OCI-M2 (cell line): Measurements from ENCODE around the gene RIMBP2.

Experiments used
- DNase-seq: peaks from one replicate; lab custom pipeline; 2025; ENCODE audit not compliant: unreplicated experiment; lab: John Stamatoyannopoulos, UW

The RIMBP2 gene

GRCh38 chr12:130573235-130573634 is 142.9 kb downstream of the RIMBP2 start:
- DNase-seq, result no peak

GRCh38 chr12:130572553-130572952 is 143.5 kb downstream of the RIMBP2 start:
- no peak for DNase-seq

GRCh38 chr12:130571734-130572133 is 144.4 kb downstream of the RIMBP2 start:
- no peak for DNase-seq

GRCh38 chr12:130571089-130571488 is 145.0 kb downstream of the RIMBP2 start:
- DNase-seq, result no peak

GRCh38 chr12:130569521-130569920 is 146.6 kb downstream of the RIMBP2 start:
- no peak for DNase-seq

- no peak for DNase-seq
Measured at GRCh38 chr12:130568501-130568900, 147.6 kb downstream of the RIMBP2 start.

- no peak for DNase-seq
Measured at GRCh38 chr12:130568041-130568440, 148.1 kb downstream of the RIMBP2 start.

- DNase-seq, result no peak
Measured at GRCh38 chr12:130566446-130567155, 149.5 kb downstream of the RIMBP2 start.

GRCh38 chr12:130565189-130565588 is 150.9 kb downstream of the RIMBP2 start:
- no peak for DNase-seq

- no peak for DNase-seq
Measured at GRCh38 chr12:130563323-130563722, 152.8 kb downstream of the RIMBP2 start.

GRCh38 chr12:130562716-130563115 is 153.4 kb downstream of the RIMBP2 start:
- DNase-seq, result no peak

- no peak for DNase-seq
Measured at GRCh38 chr12:130560321-130560720, 155.8 kb downstream of the RIMBP2 start.

GRCh38 chr12:130559806-130560205 is 156.3 kb downstream of the RIMBP2 start:
- no peak for DNase-seq

GRCh38 chr12:130557886-130558765 is 158.0 kb downstream of the RIMBP2 start:
- no peak for DNase-seq

- no peak for DNase-seq
Measured at GRCh38 chr12:130557201-130557600, 158.9 kb downstream of the RIMBP2 start.

GRCh38 chr12:130556486-130557055 is 159.5 kb downstream of the RIMBP2 start:
- no peak for DNase-seq

GRCh38 chr12:130555628-130556485 is 160.2 kb downstream of the RIMBP2 start:
- no peak for DNase-seq

- DNase-seq, result no peak
Measured at GRCh38 chr12:130555221-130555620, 160.9 kb downstream of the RIMBP2 start.

GRCh38 chr12:130552483-130552996 is 163.6 kb downstream of the RIMBP2 start:
- no peak for DNase-seq

- no peak for DNase-seq
Measured at GRCh38 chr12:130549361-130549760, 166.7 kb downstream of the RIMBP2 start.
